ENCODE data around the gene MX1. TPM values are rescaled to one million over a fixed set of nuclear protein-coding genes. Genes with fewer than 3 reads are reported as not detected.

Gene MX1
- total RNA-seq, 1 experiment from 2014 or later, result 1.2 TPM

- no peak for DNase-seq (ENCODE audit: low spot score)
- intact Hi-C loops (cut with micrococcal nuclease; ENCODE audit: unreplicated experiment), result no loop called here
- Histone ChIP-seq H3K4me1 (ENCODE audit: insufficient read depth, low read length, poor library complexity, severe bottlenecking) (no peaks in the 10 kb centered on the region), H3K9me3 (ENCODE audit: low read depth, low read length, poor library complexity, severe bottlenecking) (no peaks in the 10 kb centered on the region), H3K4me3 (ENCODE audit: low read depth, low read length, poor library complexity, severe bottlenecking) (no peak overlapping the region), H3K27me3 (replicated peaks; ENCODE audit: insufficient read depth, low read depth, low read length, poor library complexity) (no peaks in the 10 kb centered on the region), H3K27ac (ENCODE audit: low read depth, low read length, poor library complexity, severe bottlenecking) (no peak overlapping the region), H3K36me3 (ENCODE audit: insufficient read depth, low read length, poor library complexity, severe bottlenecking) (no peaks in the 10 kb centered on the region)
- no TSS peak for BruUV-seq (replicated peaks)
- ChIA-PET POLR2A (ENCODE audit: low non-redundant PET) (no interaction called here), CTCF (no interaction called here)
- TF ChIP-seq EZH2 (IDR thresholded peaks at IDR 0.05; ENCODE audit: borderline replicate concordance, low read depth, low read length, poor library complexity, severe bottlenecking) (no peak), CTCF (conservative IDR thresholded peaks at IDR 0.05; ENCODE audit: low read depth, low read length) (no peak)
These were observed 32.1 kb upstream of the MX1 start for GRCh38 chr21:41393876-41394465.

GRCh38 chr21:41396558-41397075, 29.4 kb upstream of the MX1 start:
- CTCF ChIA-PET, result no interaction called here
- Histone ChIP-seq H3K4me1 (ENCODE audit: insufficient read depth, low read length, poor library complexity, severe bottlenecking) (no peaks in the 10 kb centered on the region), H3K4me3 (ENCODE audit: low read depth, low read length, poor library complexity, severe bottlenecking) (no peak overlapping the region), H3K9me3 (ENCODE audit: low read depth, low read length, poor library complexity, severe bottlenecking) (no peaks in the 10 kb centered on the region), H3K27ac (ENCODE audit: low read depth, low read length, poor library complexity, severe bottlenecking) (no peak overlapping the region), H3K27me3 (replicated peaks; ENCODE audit: insufficient read depth, low read depth, low read length, poor library complexity) (no peaks in the 10 kb centered on the region), H3K36me3 (ENCODE audit: insufficient read depth, low read length, poor library complexity, severe bottlenecking) (no peaks in the 10 kb centered on the region)
- TF ChIP-seq CTCF (conservative IDR thresholded peaks at IDR 0.05; ENCODE audit: low read depth, low read length) (no peak), EZH2 (IDR thresholded peaks at IDR 0.05; ENCODE audit: borderline replicate concordance, low read depth, low read length, poor library complexity, severe bottlenecking) (no peak)
- DNase-seq (ENCODE audit: low spot score), result no peak
- intact Hi-C loops (cut with micrococcal nuclease; ENCODE audit: unreplicated experiment), result no loop called here
- POLR2A ChIA-PET (ENCODE audit: low non-redundant PET), result no interaction called here
- BruUV-seq (replicated peaks), result no TSS peak

GRCh38 chr21:41397471-41397891, 28.6 kb upstream of the MX1 start:
- TF ChIP-seq CTCF (conservative IDR thresholded peaks at IDR 0.05; ENCODE audit: low read depth, low read length) (no peak), EZH2 (IDR thresholded peaks at IDR 0.05; ENCODE audit: borderline replicate concordance, low read depth, low read length, poor library complexity, severe bottlenecking) (no peak)
- H3K36me3 ChIP-seq (ENCODE audit: insufficient read depth, low read length, poor library complexity, severe bottlenecking), result no peaks in the 10 kb centered on the region
- H3K4me1 ChIP-seq (ENCODE audit: insufficient read depth, low read length, poor library complexity, severe bottlenecking), result no peaks in the 10 kb centered on the region
- POLR2A ChIA-PET (ENCODE audit: low non-redundant PET), result no interaction called here
- no peaks in the 10 kb centered on the region for H3K9me3 ChIP-seq (ENCODE audit: low read depth, low read length, poor library complexity, severe bottlenecking)
- BruUV-seq (replicated peaks), result no TSS peak
- CTCF ChIA-PET, result no interaction called here
- no peak for DNase-seq (ENCODE audit: low spot score)
- H3K4me3 ChIP-seq (ENCODE audit: low read depth, low read length, poor library complexity, severe bottlenecking), result no peak overlapping the region
- intact Hi-C loops (cut with micrococcal nuclease; ENCODE audit: unreplicated experiment), result no loop called here
- H3K27me3 ChIP-seq (replicated peaks; ENCODE audit: insufficient read depth, low read depth, low read length, poor library complexity), result no peaks in the 10 kb centered on the region
- H3K27ac ChIP-seq (ENCODE audit: low read depth, low read length, poor library complexity, severe bottlenecking), result no peak overlapping the region
